ENCODE results near the gene MAN2B2.

Gene MAN2B2

GRCh38 chr4:6574747-6575502 lies at the start of gene MAN2B2:
MAN2B2 (plus strand) TSS chr4:6575189; CDS start chr4:6575211, 22 bp downstream.
- peak; percentile 90 for DNase-seq

GRCh38 chr4:6525474-6525873 lies 49.5 kb upstream of the MAN2B2 start:
- no peak for DNase-seq

- no peak for DNase-seq
Observed at GRCh38 chr4:6526156-6526555, 48.8 kb upstream of the MAN2B2 start.

- DNase-seq: no peak
Observed at GRCh38 chr4:6526671-6527091, 48.3 kb upstream of the MAN2B2 start.

GRCh38 chr4:6527259-6527658 lies 47.7 kb upstream of the MAN2B2 start:
- DNase-seq: no peak

- no peak for DNase-seq
Observed at GRCh38 chr4:6527683-6528595, 47.0 kb upstream of the MAN2B2 start.

GRCh38 chr4:6529021-6529420 lies 46.0 kb upstream of the MAN2B2 start:
- DNase-seq: no peak

GRCh38 chr4:6530301-6530700 lies 44.7 kb upstream of the MAN2B2 start:
- DNase-seq: no peak

GRCh38 chr4:6530964-6531363 lies 44.0 kb upstream of the MAN2B2 start:
- no peak for DNase-seq

GRCh38 chr4:6532102-6532501 lies 42.9 kb upstream of the MAN2B2 start:
- DNase-seq: no peak

- no peak for DNase-seq
Observed at GRCh38 chr4:6532658-6533057, 42.3 kb upstream of the MAN2B2 start.

GRCh38 chr4:6534050-6534449 lies 40.9 kb upstream of the MAN2B2 start:
- no peak for DNase-seq

- no peak for DNase-seq
Observed at GRCh38 chr4:6534618-6535328, 40.2 kb upstream of the MAN2B2 start.

GRCh38 chr4:6535329-6535692 lies 39.7 kb upstream of the MAN2B2 start:
- DNase-seq: no peak

- no peak for DNase-seq
Observed at GRCh38 chr4:6535706-6536105, 39.3 kb upstream of the MAN2B2 start.

- no peak for DNase-seq
Observed at GRCh38 chr4:6538111-6538510, 36.9 kb upstream of the MAN2B2 start.

- no peak for DNase-seq
Observed at GRCh38 chr4:6538575-6538974, 36.4 kb upstream of the MAN2B2 start.

GRCh38 chr4:6539009-6539764 lies 35.8 kb upstream of the MAN2B2 start:
- DNase-seq: no peak

- DNase-seq: no peak
Observed at GRCh38 chr4:6540879-6541278, 34.1 kb upstream of the MAN2B2 start.

- no peak for DNase-seq
Observed at GRCh38 chr4:6541789-6542188, 33.2 kb upstream of the MAN2B2 start.

- DNase-seq: no peak
Observed at GRCh38 chr4:6542951-6543350, 32.0 kb upstream of the MAN2B2 start.

GRCh38 chr4:6546091-6546490 lies 28.9 kb upstream of the MAN2B2 start:
- no peak for DNase-seq

All from stimulated activated CD8-positive, alpha-beta memory T cell treated with anti-CD3 and anti-CD28 coated beads, Interleukin-4, amount 100 ng/mL, for 48 hours (primary cell).